ENCODE measurements around the gene GLI3. TPM values are rescaled to one million over a fixed set of nuclear protein-coding genes. Genes with fewer than 3 reads are reported as not detected.

GLI3 gene
- total RNA-seq, 1 donor from 2014 or later = 9.0 TPM

GRCh38 chr7:41925946-41926345 lies 311.1 kb downstream of the GLI3 start:
- Mint-ChIP-seq H3K27ac (no peak overlapping the region), H3K9me3 (ENCODE audit: low read depth) (no peaks in the 10 kb centered on the region), H3K36me3 (ENCODE audit: insufficient read depth) (no peaks in the 10 kb centered on the region), H3K4me1 (ENCODE audit: low read depth) (no peaks in the 10 kb centered on the region), H3K27me3 (peaks cover 3% of the 10 kb centered on the region), H3K4me3 (ENCODE audit: low read depth) (no peak overlapping the region)
- no peak for DNase-seq (ENCODE audit: low spot score, unreplicated experiment)
- TF ChIP-seq, protein P1, sequence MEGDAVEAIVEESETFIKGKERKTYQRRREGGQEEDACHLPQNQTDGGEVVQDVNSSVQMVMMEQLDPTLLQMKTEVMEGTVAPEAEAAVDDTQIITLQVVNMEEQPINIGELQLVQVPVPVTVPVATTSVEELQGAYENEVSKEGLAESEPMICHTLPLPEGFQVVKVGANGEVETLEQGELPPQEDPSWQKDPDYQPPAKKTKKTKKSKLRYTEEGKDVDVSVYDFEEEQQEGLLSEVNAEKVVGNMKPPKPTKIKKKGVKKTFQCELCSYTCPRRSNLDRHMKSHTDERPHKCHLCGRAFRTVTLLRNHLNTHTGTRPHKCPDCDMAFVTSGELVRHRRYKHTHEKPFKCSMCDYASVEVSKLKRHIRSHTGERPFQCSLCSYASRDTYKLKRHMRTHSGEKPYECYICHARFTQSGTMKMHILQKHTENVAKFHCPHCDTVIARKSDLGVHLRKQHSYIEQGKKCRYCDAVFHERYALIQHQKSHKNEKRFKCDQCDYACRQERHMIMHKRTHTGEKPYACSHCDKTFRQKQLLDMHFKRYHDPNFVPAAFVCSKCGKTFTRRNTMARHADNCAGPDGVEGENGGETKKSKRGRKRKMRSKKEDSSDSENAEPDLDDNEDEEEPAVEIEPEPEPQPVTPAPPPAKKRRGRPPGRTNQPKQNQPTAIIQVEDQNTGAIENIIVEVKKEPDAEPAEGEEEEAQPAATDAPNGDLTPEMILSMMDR (IDR thresholded peaks at IDR 0.05; ENCODE audit: unreplicated experiment) = no peak

DNA sequence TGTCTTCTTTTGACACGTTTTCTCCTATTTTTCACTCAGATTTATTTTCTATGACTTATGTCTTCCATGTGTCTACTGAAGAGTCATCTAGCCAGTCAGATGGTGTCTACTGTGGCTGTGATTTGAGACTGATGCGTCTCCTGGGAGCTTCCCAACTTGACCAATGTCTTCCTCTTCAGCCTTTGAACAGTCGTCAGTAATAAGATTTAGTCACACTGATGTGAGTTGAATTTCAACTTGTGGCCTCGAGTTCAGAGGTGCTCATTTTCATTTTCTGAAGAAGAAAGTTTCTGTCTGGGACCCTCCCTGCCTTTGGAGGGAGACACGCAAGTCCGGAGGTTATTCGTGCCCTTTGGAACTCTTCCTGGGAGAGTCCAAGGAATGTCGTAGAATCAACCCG lies 312.2 kb downstream of the GLI3 start:
- no peaks in the 10 kb centered on the region for H3K36me3 Mint-ChIP-seq (ENCODE audit: insufficient read depth)
- no peak for DNase-seq (ENCODE audit: low spot score, unreplicated experiment)
- no peak overlapping the region for H3K27ac Mint-ChIP-seq
- H3K27me3 Mint-ChIP-seq = peaks cover 3% of the 10 kb centered on the region
- TF ChIP-seq, protein P1 (IDR thresholded peaks at IDR 0.05; ENCODE audit: unreplicated experiment) = no peak
- no peaks in the 10 kb centered on the region for H3K9me3 Mint-ChIP-seq (ENCODE audit: low read depth)
- H3K4me3 Mint-ChIP-seq (ENCODE audit: low read depth) = no peak overlapping the region
- H3K4me1 Mint-ChIP-seq (ENCODE audit: low read depth) = no peaks in the 10 kb centered on the region

DNA sequence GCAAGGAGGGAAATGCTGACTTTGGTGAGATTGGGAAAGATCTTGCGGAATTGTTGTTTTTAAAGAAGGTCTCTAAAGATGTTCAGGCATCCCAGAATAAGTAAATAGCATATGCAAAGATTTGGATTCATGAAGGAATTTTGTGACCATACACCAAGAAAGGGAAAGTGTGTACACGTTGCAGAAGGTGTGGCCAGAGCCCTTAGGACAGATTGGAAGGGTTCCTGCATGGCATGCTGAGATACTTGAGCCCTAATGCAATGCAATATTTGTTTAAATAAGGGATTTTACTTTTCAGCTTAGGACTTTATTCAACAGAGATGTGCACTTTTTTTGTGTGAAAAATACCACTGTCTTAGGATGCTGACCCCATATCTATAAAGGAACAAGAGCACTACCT lies 314.6 kb downstream of the GLI3 start:
- peaks cover 7% of the 10 kb centered on the region for H3K27me3 Mint-ChIP-seq
- H3K36me3 Mint-ChIP-seq (ENCODE audit: insufficient read depth) = no peaks in the 10 kb centered on the region
- no peak overlapping the region for H3K27ac Mint-ChIP-seq
- TF ChIP-seq, protein P1 (IDR thresholded peaks at IDR 0.05; ENCODE audit: unreplicated experiment) = no peak
- no peak overlapping the region for H3K4me3 Mint-ChIP-seq (ENCODE audit: low read depth)
- H3K9me3 Mint-ChIP-seq (ENCODE audit: low read depth) = no peaks in the 10 kb centered on the region
- DNase-seq (ENCODE audit: low spot score, unreplicated experiment) = no peak
- no peaks in the 10 kb centered on the region for H3K4me1 Mint-ChIP-seq (ENCODE audit: low read depth)

- Mint-ChIP-seq H3K4me1 (ENCODE audit: low read depth) (no peaks in the 10 kb centered on the region), H3K27ac (no peak overlapping the region)
- DNase-seq (ENCODE audit: low spot score, unreplicated experiment) = no peak
Measured at GRCh38 chr7:41921453-41921981, 315.5 kb downstream of the GLI3 start.

DNA sequence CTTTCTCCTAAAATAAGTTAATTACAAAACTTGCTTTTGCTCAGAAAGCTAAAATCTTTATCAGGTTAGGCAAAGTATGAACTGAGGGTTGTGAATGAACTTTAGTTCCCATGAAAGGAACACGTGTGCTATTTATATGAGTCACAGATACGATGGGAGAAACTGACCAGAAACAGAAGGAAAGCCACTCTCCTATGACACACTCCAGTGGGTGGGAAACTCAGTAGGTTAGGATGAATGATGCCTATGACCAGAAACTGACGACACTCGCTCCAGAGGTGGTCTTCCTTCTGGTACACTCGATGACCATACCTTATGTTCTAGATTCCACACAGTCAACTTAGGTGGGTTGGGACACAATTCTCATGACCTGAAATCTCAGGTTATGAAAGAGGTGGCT lies 318.4 kb downstream of the GLI3 start:
- Mint-ChIP-seq H3K9me3 (ENCODE audit: low read depth) (no peaks in the 10 kb centered on the region), H3K4me3 (ENCODE audit: low read depth) (no peak overlapping the region), H3K36me3 (ENCODE audit: insufficient read depth) (no peaks in the 10 kb centered on the region), H3K27ac (no peak overlapping the region), H3K27me3 (peaks cover 7% of the 10 kb centered on the region), H3K4me1 (ENCODE audit: low read depth) (no peaks in the 10 kb centered on the region)
- no peak for DNase-seq (ENCODE audit: low spot score, unreplicated experiment)
- TF ChIP-seq, protein P1 (IDR thresholded peaks at IDR 0.05; ENCODE audit: unreplicated experiment) = no peak

More at GRCh38 chr7:41921453-41921981, 315.5 kb downstream of the GLI3 start:
- no peak overlapping the region for H3K4me3 Mint-ChIP-seq (ENCODE audit: low read depth)
- H3K9me3 Mint-ChIP-seq (ENCODE audit: low read depth) = no peaks in the 10 kb centered on the region
- H3K27me3 Mint-ChIP-seq = peaks cover 7% of the 10 kb centered on the region
- no peaks in the 10 kb centered on the region for H3K36me3 Mint-ChIP-seq (ENCODE audit: insufficient read depth)
- TF ChIP-seq, protein P1 (IDR thresholded peaks at IDR 0.05; ENCODE audit: unreplicated experiment) = no peak
